IMR-90 (cell line): ENCODE results near the gene HAP1. TPM values are rescaled to one million over a fixed set of nuclear protein-coding genes. Genes with fewer than 3 reads are reported as not detected.

Source experiments
- ATAC-seq: fragments of 200-7000 bp; cut with Tn5 transposase; 2 replicates; pipeline ENCODE4 v1.9.1; 2020; ENCODE audit warnings: low read depth, mild to moderate bottlenecking, moderate library complexity
- BruUV-seq: library from RNA; stranded (reverse); fragments of 400-500 nt; replicated peaks from 2 replicates; lab custom pipeline; 2021; lab: Mats Ljungman, UMichigan
- CTCF ChIA-PET: fragments of 300-600 bp; formaldehyde crosslinking; extraction: SDS; loops from one replicate; lab custom pipeline; 2021; ENCODE audit warnings: antibody characterized with exemption; lab: Yijun Ruan, JAX
- POLR2A ChIA-PET: fragments of 300-600 bp; sonication (Branson Sonifier 250); formaldehyde crosslinking; loops from one replicate; lab custom pipeline; 2022; ENCODE audit warnings: antibody characterized with exemption; ENCODE audit not compliant: unreplicated experiment; lab: Charles Lee
- DNase-seq: peaks from one replicate; pipeline ENCODE4 v3.0.0; 2013
- H2AFZ ChIP-seq: replicated peaks from 2 replicates; pipeline ENCODE3; 2013; ENCODE audit warnings: low read length, mild to moderate bottlenecking; ENCODE audit not compliant: poor library complexity
- H2AK5ac ChIP-seq: 2 replicates; pipeline ENCODE4 v1.6.1; 2013; ENCODE audit warnings: low read depth, low read length, inconsistent platforms
- H2AK9ac ChIP-seq: replicated peaks from 2 replicates; pipeline ENCODE3; 2013; ENCODE audit warnings: mild to moderate bottlenecking, low read depth, low read length, moderate library complexity; ENCODE audit not compliant: poor library complexity
- H2BK120ac ChIP-seq: 2 replicates; pipeline ENCODE4 v1.6.1; 2013; ENCODE audit warnings: low read depth, low read length, inconsistent platforms
- H2BK15ac ChIP-seq: 3 replicates; pipeline ENCODE4 v1.6.1; 2013; ENCODE audit warnings: low read depth, low read length, inconsistent platforms
- H2BK20ac ChIP-seq: 2 replicates; pipeline ENCODE4 v1.6.1; 2013; ENCODE audit warnings: low read depth, mild to moderate bottlenecking, inconsistent platforms, low read length, moderate library complexity
- H2BK5ac ChIP-seq: 2 replicates; pipeline ENCODE4 v1.6.1; 2013; ENCODE audit warnings: mild to moderate bottlenecking, low read depth, low read length, inconsistent platforms; ENCODE audit not compliant: poor library complexity, severe bottlenecking
- H3K14ac ChIP-seq: replicated peaks from 2 replicates; pipeline ENCODE4 v1.6.1; 2013; ENCODE audit warnings: low read depth, low read length, inconsistent platforms
- H3K18ac ChIP-seq: 2 replicates; pipeline ENCODE4 v1.6.1; 2013; ENCODE audit warnings: low read depth, low read length, control low read depth
- H3K23ac ChIP-seq: 2 replicates; pipeline ENCODE4 v1.6.1; 2013; ENCODE audit warnings: low read depth, low read length, inconsistent platforms
- H3K27ac ChIP-seq: 2 replicates; pipeline ENCODE4 v1.5.1; 2013; ENCODE audit warnings: mild to moderate bottlenecking, control low read depth, low read length; ENCODE audit not compliant: insufficient read depth
- H3K27me3 ChIP-seq: 2 replicates; pipeline ENCODE4 v1.6.1; 2013; ENCODE audit warnings: low read length; ENCODE audit not compliant: control insufficient read depth, insufficient read depth
- H3K36me3 ChIP-seq: 2 replicates; pipeline ENCODE4 v1.6.1; 2013; ENCODE audit warnings: low read length, mixed read lengths; ENCODE audit not compliant: control insufficient read depth, insufficient read depth
- H3K4ac ChIP-seq: 2 replicates; pipeline ENCODE4 v1.6.1; 2013; ENCODE audit warnings: low read depth, low read length, inconsistent platforms
- H3K4me1 ChIP-seq: 2 replicates; pipeline ENCODE4 v1.6.1; 2013; ENCODE audit warnings: low read length, mixed read lengths; ENCODE audit not compliant: control insufficient read depth, insufficient read depth
- H3K4me2 ChIP-seq: 2 replicates; pipeline ENCODE4 v1.6.1; 2013; ENCODE audit warnings: low read depth, mild to moderate bottlenecking, control low read depth, low read length, moderate library complexity
- H3K4me3 ChIP-seq: 2 replicates; pipeline ENCODE4 v1.5.1; 2013; ENCODE audit warnings: low read depth, mild to moderate bottlenecking, control low read depth, low read length, moderate library complexity; ENCODE audit not compliant: insufficient read depth
- H3K56ac ChIP-seq: 2 replicates; pipeline ENCODE4 v1.6.1; 2013; ENCODE audit warnings: low read length, inconsistent platforms; ENCODE audit not compliant: insufficient read depth; ENCODE audit errors: extremely low read depth
- H3K79me1 ChIP-seq, 2 experiments: 2 replicates each; pipeline ENCODE4 v1.6.1; 2013; ENCODE audit warnings: low read length in 2 of 2, inconsistent platforms in 1 of 2, low read depth in 1 of 2
- H3K9ac ChIP-seq: 2 replicates; pipeline ENCODE4 v1.6.1; 2013; ENCODE audit warnings: low read depth, low read length, control low read depth
- H3K9me1 ChIP-seq: 2 replicates; pipeline ENCODE4 v1.6.1; 2013; ENCODE audit warnings: low read length, inconsistent platforms; ENCODE audit not compliant: insufficient read depth
- H3K9me3 ChIP-seq: 2 replicates; pipeline ENCODE4 v1.6.1; 2013; ENCODE audit warnings: low read length; ENCODE audit not compliant: control insufficient read depth, insufficient read depth
- H4K20me1 ChIP-seq: 2 replicates; pipeline ENCODE4 v1.6.1; 2013; ENCODE audit warnings: low read length, inconsistent platforms; ENCODE audit not compliant: insufficient read depth
- H4K5ac ChIP-seq: 2 replicates; pipeline ENCODE4 v1.6.1; 2013; ENCODE audit warnings: mild to moderate bottlenecking, low read depth, low read length, control low read depth
- H4K8ac ChIP-seq, 2 experiments: 2 replicates each; pipeline ENCODE4 v1.6.1; 2013; ENCODE audit warnings: low read depth in 2 of 2, low read length in 2 of 2, control low read depth in 1 of 2, inconsistent platforms in 1 of 2
- H4K91ac ChIP-seq: 2 replicates; pipeline ENCODE4 v1.6.1; 2013; ENCODE audit warnings: low read depth, low read length, inconsistent platforms; ENCODE audit not compliant: insufficient read depth
- BHLHE40 ChIP-seq: fragments of 150-350 bp; IDR thresholded peaks from 2 replicates; pipeline ENCODE4 v1.6.1; 2016; ENCODE audit warnings: mild to moderate bottlenecking, low read depth, low read length
- CEBPB ChIP-seq: IDR thresholded peaks from 2 replicates; pipeline ENCODE4 v1.6.1; 2012; ENCODE audit warnings: low read depth, low read length, improper control_type of control experiment
- CTCF ChIP-seq: conservative IDR thresholded peaks from 2 replicates; pipeline ENCODE4 v1.5.1; 2012; ENCODE audit warnings: mild to moderate bottlenecking, low read depth, low read length, improper control_type of control experiment
- ELK1 ChIP-seq: fragments of 150-350 bp; IDR thresholded peaks from 2 replicates; pipeline ENCODE4 v1.6.1; 2016; ENCODE audit warnings: low read depth, mild to moderate bottlenecking, low read length, moderate library complexity, borderline replicate concordance
- FOS ChIP-seq: fragments of 150-350 bp; IDR thresholded peaks from 2 replicates; pipeline ENCODE4 v1.6.1; 2016; ENCODE audit warnings: low read depth, low read length
- MXI1 ChIP-seq: IDR thresholded peaks from 2 replicates; pipeline ENCODE4 v1.6.1; 2012; ENCODE audit warnings: low read depth, mild to moderate bottlenecking, low read length, moderate library complexity, borderline replicate concordance
- POLR2A ChIP-seq: IDR thresholded peaks from 2 replicates; pipeline ENCODE4 v1.6.1; 2012; ENCODE audit warnings: mild to moderate bottlenecking, low read depth, low read length
- RAD21 ChIP-seq: IDR thresholded peaks from 2 replicates; pipeline ENCODE4 v1.6.1; 2012; ENCODE audit warnings: low read length, improper control_type of control experiment
- RCOR1 ChIP-seq: IDR thresholded peaks from 2 replicates; pipeline ENCODE4 v1.6.1; 2012; ENCODE audit warnings: mild to moderate bottlenecking, low read length, improper control_type of control experiment; ENCODE audit not compliant: insufficient replicate concordance
- RFX5 ChIP-seq: IDR thresholded peaks from 2 replicates; pipeline ENCODE4 v1.8.0; 2012; ENCODE audit warnings: low read depth, mild to moderate bottlenecking, low read length, moderate library complexity
- SMC3 ChIP-seq: fragments of 150-350 bp; IDR thresholded peaks from 2 replicates; pipeline ENCODE4 v1.6.1; 2016; ENCODE audit warnings: low read depth, mild to moderate bottlenecking, antibody characterized with exemption, low read length, moderate library complexity
- WGBS, 2 experiments: methylation state at CpG; one replicate each; pipeline versions ENCODE4 v1.1.5 to v1.1.7; 2013; ENCODE audit warnings: missing lambda C conversion rate in 2 of 2; ENCODE audit not compliant: insufficient read length in 1 of 2; ENCODE audit errors: extremely low coverage in 2 of 2; 5-methylcytosine and 5-hydroxymethylcytosine counted together
- dilution Hi-C: fragments of 300-500 bp; cut with HindIII; formaldehyde crosslinking; loops from one replicate; pipeline ENCODE4 v1.14.3; 2018; ENCODE audit warnings: low sequenced_read_pairs; ENCODE audit not compliant: unreplicated experiment
- in situ Hi-C: fragments of 300-500 bp; cut with MboI; formaldehyde crosslinking; loops from 3 replicates; pipeline ENCODE4 v1.14.3; 2019; ENCODE audit warnings: low sequenced_read_pairs, inconsistent platforms, mixed read lengths
- intact Hi-C: fragments of 100-400 bp; cut with micrococcal nuclease; formaldehyde crosslinking; loops from 2 replicates; pipeline ENCODE4 v1.10.0; 2022
- polyA plus RNA-seq, 3 experiments: library from polyadenylated mRNA; depleted of rRNA; stranded (reverse); fragments of >200 nt; gene quantifications; 2 replicates each; pipeline ENCODE4 v1.2.3, GENCODE V29; 2012; ENCODE audit warnings: low replicate concordance in 1 of 3
- total RNA-seq: library from RNA; depleted of rRNA; stranded (reverse); fragments of >200 nt; gene quantifications from 2 replicates; pipeline ENCODE4 v1.2.3, GENCODE V29; 2012

The HAP1 gene
- total and polyA plus RNA-seq, 2 of the 4 experiments (the other 2 are of a cell fraction): under 0.01 to 0.09 TPM

GRCh38 chr17:41723801-41724475 lies 10.5 kb downstream of the HAP1 start:
- ATAC-seq: no peak
- H3K23ac ChIP-seq: no peak overlapping the region
- CTCF ChIA-PET: interaction anchor here (1.0 kb wide), 1 partner anchor 34 kb away, joined by 3 read pairs; no protein-coding TSS in a partner anchor

More at GRCh38 chr17:41723801-41724475, 10.5 kb downstream of the HAP1 start:
- H3K9ac ChIP-seq: no peak overlapping the region
- no peaks in the 10 kb centered on the region for H4K20me1 ChIP-seq
- intact Hi-C loops (no loop called here), in situ Hi-C loops (no loop called here), dilution Hi-C loops (no loop called here)
- no peaks in the 10 kb centered on the region for H3K36me3 ChIP-seq
- no peak overlapping the region for H3K56ac ChIP-seq
- H3K27me3 ChIP-seq: peaks cover 13% of the 10 kb centered on the region
- no peak overlapping the region for H3K4me2 ChIP-seq
- no peak overlapping the region for H3K4me3 ChIP-seq
- 60% methylated on average over 1 of the region's 12 CpGs; no CpG with 5 or more reads in 1 of the 2 experiments for WGBS, 2 experiments
- H3K9me1 ChIP-seq: no peaks in the 10 kb centered on the region
- no peak overlapping the region for H3K18ac ChIP-seq
- no peak overlapping the region for H2AK5ac ChIP-seq
- no peaks in the 10 kb centered on the region for H3K4me1 ChIP-seq
- TF ChIP-seq ELK1 (no peak), FOS (no peak), BHLHE40 (no peak), CTCF (no peak), MXI1 (no peak), RCOR1 (no peak), SMC3 (no peak), CEBPB (no peak), RAD21 (no peak), RFX5 (no peak), POLR2A (no peak)
- POLR2A ChIA-PET: no interaction called here
- H4K5ac ChIP-seq: no peak overlapping the region
- no peaks in the 10 kb centered on the region for H3K9me3 ChIP-seq
- H2AK9ac ChIP-seq: no peak overlapping the region
- no peak overlapping the region for H2BK15ac ChIP-seq
- no peaks in the 10 kb centered on the region for H3K79me1 ChIP-seq
- no peak overlapping the region for H3K4ac ChIP-seq
- no TSS peak for BruUV-seq
- H2BK5ac ChIP-seq: no peak overlapping the region
- no peak overlapping the region for H3K14ac ChIP-seq
- H2BK20ac ChIP-seq: no peak overlapping the region
- no peak overlapping the region for H4K91ac ChIP-seq
- H2BK120ac ChIP-seq: no peak overlapping the region
- H2AFZ ChIP-seq: no peak overlapping the region
- no peak overlapping the region for H4K8ac ChIP-seq
- DNase-seq: no peak
- H3K27ac ChIP-seq: no peak overlapping the region
